Fibroblast of the aortic adventitia (primary cell): ENCODE measurements around the gene PALLD. TPM values are rescaled to one million over a fixed set of nuclear protein-coding genes. Genes with fewer than 3 reads are reported as not detected.
A peak's percentile ranks its signal among the peaks of the same experiment; 100 is the strongest.
"Not testable (repeated sequence)": the region's sequence is repeated elsewhere in the genome, so short reads cannot be mapped to it uniquely, and the experiment has no call there.

ENCODE experiments used
- DNase-seq: peaks from one replicate; pipeline ENCODE4 v3.0.0-alpha.2; 2010; ENCODE audit warnings: low read depth
- H3K4me3 ChIP-seq: 2 replicates; pipeline ENCODE4 v1.5.1; 2011; ENCODE audit warnings: low read depth, mild to moderate bottlenecking, control low read depth, low read length, moderate library complexity
- CTCF ChIP-seq: IDR thresholded peaks from 2 replicates; pipeline ENCODE4 v1.5.1; 2011; ENCODE audit warnings: mild to moderate bottlenecking, low read length, control low read depth, inconsistent platforms; ENCODE audit not compliant: insufficient read depth
- total RNA-seq: library from RNA; depleted of rRNA; stranded (reverse); fragments of >200 nt; gene quantifications from 2 replicates; pipeline ENCODE4 v1.2.3, GENCODE V29; 2012; ENCODE audit warnings: low replicate concordance

PALLD gene
- total RNA-seq = 15.5 and 52.1 TPM in 2 replicates

- H3K4me3 ChIP-seq = no peak within 1 kb of the TSS
- DNase-seq = no peak
- TF ChIP-seq CTCF = no peak
These were observed at the start of gene PALLD for GRCh38 chr4:168496834-168497233. PALLD (plus strand) TSS chr4:168497052.

GRCh38 chr4:168449063-168449462 is 47.8 kb upstream of the PALLD start:
- not testable (repeated sequence) for DNase-seq, H3K4me3 ChIP-seq

- no peak overlapping the region for H3K4me3 ChIP-seq
- no peak for TF ChIP-seq CTCF
- DNase-seq = peak; percentile 94
These were observed 47.0 kb upstream of the PALLD start for GRCh38 chr4:168449719-168450452.

- DNase-seq = peak; percentile 3
- TF ChIP-seq CTCF = no peak
- no peak overlapping the region for H3K4me3 ChIP-seq
These were observed 45.5 kb upstream of the PALLD start for GRCh38 chr4:168451331-168451730.

- TF ChIP-seq CTCF = no peak
- peak; percentile 56 for DNase-seq
- H3K4me3 ChIP-seq = no peak overlapping the region
These were observed 45.0 kb upstream of the PALLD start for GRCh38 chr4:168451744-168452390.

- DNase-seq = no peak
These were observed 43.7 kb upstream of the PALLD start for GRCh38 chr4:168453146-168453545.

GRCh38 chr4:168458256-168458655 is 38.6 kb upstream of the PALLD start:
- not testable (repeated sequence) for DNase-seq, H3K4me3 ChIP-seq

More at GRCh38 chr4:168453146-168453545, 43.7 kb upstream of the PALLD start:
- no peak for TF ChIP-seq CTCF
- no peak overlapping the region for H3K4me3 ChIP-seq

GRCh38 chr4:168461821-168462220 is 35.0 kb upstream of the PALLD start:
- DNase-seq = no peak
- TF ChIP-seq CTCF = no peak
- H3K4me3 ChIP-seq = no peak overlapping the region
